K562 (cell line): ENCODE data around the gene HRH1. TPM values are rescaled to one million over a fixed set of nuclear protein-coding genes. Genes with fewer than 3 reads are reported as not detected.

Source experiments
- DPF2 ChIP-seq: fragments of 450-650 bp; IDR thresholded peaks from 2 replicates; pipeline ENCODE4 v1.6.1; 2016
- FOXJ2 ChIP-seq: fragments of 200-800 bp; sonication (Bioruptor generic); IDR thresholded peaks from 2 replicates; pipeline ENCODE4 v1.6.1; 2016; ENCODE audit warnings: missing genetic modification characterization, missing compliant biosample characterization
- GABPB1 ChIP-seq: sonication (generic); formaldehyde crosslinking; IDR thresholded peaks from 2 replicates; pipeline ENCODE4 v1.8.0; 2022; ENCODE audit warnings: mild to moderate bottlenecking, missing genetic modification reagents
- NEUROD1 ChIP-seq: fragments of 150-350 bp; IDR thresholded peaks from 2 replicates; pipeline ENCODE4 v1.6.1; 2014; ENCODE audit warnings: borderline replicate concordance, low read length, low read depth; ENCODE audit not compliant: partially characterized antibody
- NR2C2 ChIP-seq, 2 experiments: fragments of 200-800 bp in 1 of 2; sonication (Bioruptor generic) in 1 of 2; sonication (generic) in 1 of 2; formaldehyde crosslinking in 1 of 2; IDR thresholded peaks; 2 replicates each; pipeline versions ENCODE4 v1.6.1 to v1.8.0; 2016 to 2022; ENCODE audit warnings: mild to moderate bottlenecking in 1 of 2, missing compliant biosample characterization in 1 of 2, missing genetic modification characterization in 1 of 2, missing genetic modification reagents in 1 of 2
- PML ChIP-seq: IDR thresholded peaks from 2 replicates; pipeline ENCODE4 v1.6.1; 2012; ENCODE audit warnings: low read length, inconsistent platforms
- POLR2G ChIP-seq: fragments of 200-400 bp; formaldehyde crosslinking; IDR thresholded peaks from 2 replicates; pipeline ENCODE4 v1.6.1; 2017; ENCODE audit warnings: low read depth, mild to moderate bottlenecking, antibody characterized with exemption, low read length, moderate library complexity
- SAP30 ChIP-seq: fragments of 200-600 bp; sonication (generic); IDR thresholded peaks from 2 replicates; pipeline ENCODE4 v1.6.1; 2012; ENCODE audit warnings: borderline replicate concordance, low read depth, mild to moderate bottlenecking, moderate library complexity, low read length, control low read depth, inconsistent platforms; ENCODE audit not compliant: insufficient read depth, poor library complexity, severe bottlenecking
- TAF7 ChIP-seq: fragments of 450-650 bp; IDR thresholded peaks from 2 replicates; pipeline ENCODE4 v1.6.1; 2016; ENCODE audit warnings: missing genetic modification characterization, missing compliant biosample characterization
- ZNF165 ChIP-seq: fragments of 250-450 bp; sonication (Bioruptor Pico); IDR thresholded peaks from 2 replicates; pipeline ENCODE4 v1.4.0; 2020; ENCODE audit warnings: borderline replicate concordance
- polyA plus RNA-seq, 8 experiments: library from polyadenylated mRNA; depleted of rRNA in 4 of 8; stranded (reverse) in 5 of 8; unstranded in 3 of 8; fragments of >200 nt; fragmentation: Nextera tagmentation in 2 of 8; fragmentation: Illumina TruSeq in 1 of 8; extraction: Ambion mirVana in 2 of 8; extraction: Trizol in 1 of 8; gene quantifications; 2 replicates each; pipeline versions ENCODE4 v1.2.1 to v1.2.3, GENCODE V29; 2011 to 2014; ENCODE audit warnings: inconsistent platforms in 1 of 8, missing spikeins in 1 of 8
- total RNA-seq, 7 experiments: library from RNA; depleted of rRNA in 6 of 7; stranded (reverse); fragments of >200 nt in 6 of 7; fragmentation: Illumina TruSeq in 2 of 7; extraction: Trizol in 2 of 7; gene quantifications; 2 replicates each; pipeline versions ENCODE4 v1.2.1 to v1.2.3, GENCODE V29; 2011 to 2021; ENCODE audit warnings: low replicate concordance in 1 of 7
- TF ChIP-seq, protein P1 (sequence below): fragments of 200-600 bp; sonication (generic); IDR thresholded peaks from one replicate; pipeline ENCODE4 v1.6.1; 2012; ENCODE audit warnings: mild to moderate bottlenecking, low read depth, low read length, inconsistent platforms
- TF ChIP-seq, protein P2 (sequence below): sonication (generic); formaldehyde crosslinking; IDR thresholded peaks from 2 replicates; pipeline ENCODE4 v1.8.0; 2022; ENCODE audit warnings: mild to moderate bottlenecking, low read depth, missing genetic modification reagents

Gene HRH1
- total and polyA plus RNA-seq, 9 of the 15 experiments (the other 6 are each of a cell fraction or from before 2014, with no cell fraction given): 0.03 to 0.15 (median 0.06) TPM; not detected in 1

DNA sequence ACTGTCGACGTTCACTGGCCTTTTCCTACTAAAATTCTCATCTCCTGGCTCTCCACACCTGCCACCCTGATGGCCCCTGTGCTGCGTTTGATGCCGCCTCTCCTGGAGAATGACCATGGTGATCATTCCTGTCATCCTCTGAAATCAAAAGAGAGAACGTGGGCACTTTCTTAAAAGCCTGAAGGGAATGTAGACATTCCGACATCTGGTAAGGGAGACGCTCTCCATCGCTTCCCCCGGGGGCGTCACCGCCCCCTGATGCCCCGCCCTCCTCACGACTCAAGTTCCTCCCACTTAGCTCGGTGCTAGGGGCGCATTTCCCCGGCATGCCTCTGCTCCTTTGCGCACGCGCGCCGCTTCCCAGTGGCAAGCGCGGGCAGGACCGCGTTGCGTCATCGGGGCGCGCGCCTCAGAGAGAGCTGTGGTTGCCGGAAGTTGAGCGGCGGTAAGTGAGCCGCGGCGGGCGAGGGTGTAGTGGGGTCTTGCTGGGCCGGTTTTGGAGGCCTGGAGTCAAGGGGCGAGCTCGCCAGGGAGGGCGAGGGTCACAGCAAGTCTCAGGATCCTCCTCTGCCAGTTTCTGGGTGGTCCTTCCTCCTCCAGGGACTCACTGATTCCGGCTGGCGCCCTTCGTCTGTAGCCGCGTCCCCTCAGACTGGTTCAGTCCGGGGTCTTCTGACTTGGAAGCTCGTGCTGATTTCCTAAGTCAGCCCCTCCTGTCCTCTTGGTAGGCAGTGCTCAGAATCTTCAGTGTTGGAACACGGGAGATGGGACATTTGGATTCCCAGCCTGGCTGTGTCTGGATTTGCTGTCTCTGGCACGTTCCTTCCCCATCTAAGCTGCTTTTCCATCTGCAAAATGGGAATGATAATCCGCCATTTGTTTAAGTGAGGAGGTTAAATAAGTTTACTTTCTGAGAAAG lies 118.0 kb downstream of the HRH1 start, which contains the start of gene ATG7 (continued):
- TF ChIP-seq, protein P1, sequence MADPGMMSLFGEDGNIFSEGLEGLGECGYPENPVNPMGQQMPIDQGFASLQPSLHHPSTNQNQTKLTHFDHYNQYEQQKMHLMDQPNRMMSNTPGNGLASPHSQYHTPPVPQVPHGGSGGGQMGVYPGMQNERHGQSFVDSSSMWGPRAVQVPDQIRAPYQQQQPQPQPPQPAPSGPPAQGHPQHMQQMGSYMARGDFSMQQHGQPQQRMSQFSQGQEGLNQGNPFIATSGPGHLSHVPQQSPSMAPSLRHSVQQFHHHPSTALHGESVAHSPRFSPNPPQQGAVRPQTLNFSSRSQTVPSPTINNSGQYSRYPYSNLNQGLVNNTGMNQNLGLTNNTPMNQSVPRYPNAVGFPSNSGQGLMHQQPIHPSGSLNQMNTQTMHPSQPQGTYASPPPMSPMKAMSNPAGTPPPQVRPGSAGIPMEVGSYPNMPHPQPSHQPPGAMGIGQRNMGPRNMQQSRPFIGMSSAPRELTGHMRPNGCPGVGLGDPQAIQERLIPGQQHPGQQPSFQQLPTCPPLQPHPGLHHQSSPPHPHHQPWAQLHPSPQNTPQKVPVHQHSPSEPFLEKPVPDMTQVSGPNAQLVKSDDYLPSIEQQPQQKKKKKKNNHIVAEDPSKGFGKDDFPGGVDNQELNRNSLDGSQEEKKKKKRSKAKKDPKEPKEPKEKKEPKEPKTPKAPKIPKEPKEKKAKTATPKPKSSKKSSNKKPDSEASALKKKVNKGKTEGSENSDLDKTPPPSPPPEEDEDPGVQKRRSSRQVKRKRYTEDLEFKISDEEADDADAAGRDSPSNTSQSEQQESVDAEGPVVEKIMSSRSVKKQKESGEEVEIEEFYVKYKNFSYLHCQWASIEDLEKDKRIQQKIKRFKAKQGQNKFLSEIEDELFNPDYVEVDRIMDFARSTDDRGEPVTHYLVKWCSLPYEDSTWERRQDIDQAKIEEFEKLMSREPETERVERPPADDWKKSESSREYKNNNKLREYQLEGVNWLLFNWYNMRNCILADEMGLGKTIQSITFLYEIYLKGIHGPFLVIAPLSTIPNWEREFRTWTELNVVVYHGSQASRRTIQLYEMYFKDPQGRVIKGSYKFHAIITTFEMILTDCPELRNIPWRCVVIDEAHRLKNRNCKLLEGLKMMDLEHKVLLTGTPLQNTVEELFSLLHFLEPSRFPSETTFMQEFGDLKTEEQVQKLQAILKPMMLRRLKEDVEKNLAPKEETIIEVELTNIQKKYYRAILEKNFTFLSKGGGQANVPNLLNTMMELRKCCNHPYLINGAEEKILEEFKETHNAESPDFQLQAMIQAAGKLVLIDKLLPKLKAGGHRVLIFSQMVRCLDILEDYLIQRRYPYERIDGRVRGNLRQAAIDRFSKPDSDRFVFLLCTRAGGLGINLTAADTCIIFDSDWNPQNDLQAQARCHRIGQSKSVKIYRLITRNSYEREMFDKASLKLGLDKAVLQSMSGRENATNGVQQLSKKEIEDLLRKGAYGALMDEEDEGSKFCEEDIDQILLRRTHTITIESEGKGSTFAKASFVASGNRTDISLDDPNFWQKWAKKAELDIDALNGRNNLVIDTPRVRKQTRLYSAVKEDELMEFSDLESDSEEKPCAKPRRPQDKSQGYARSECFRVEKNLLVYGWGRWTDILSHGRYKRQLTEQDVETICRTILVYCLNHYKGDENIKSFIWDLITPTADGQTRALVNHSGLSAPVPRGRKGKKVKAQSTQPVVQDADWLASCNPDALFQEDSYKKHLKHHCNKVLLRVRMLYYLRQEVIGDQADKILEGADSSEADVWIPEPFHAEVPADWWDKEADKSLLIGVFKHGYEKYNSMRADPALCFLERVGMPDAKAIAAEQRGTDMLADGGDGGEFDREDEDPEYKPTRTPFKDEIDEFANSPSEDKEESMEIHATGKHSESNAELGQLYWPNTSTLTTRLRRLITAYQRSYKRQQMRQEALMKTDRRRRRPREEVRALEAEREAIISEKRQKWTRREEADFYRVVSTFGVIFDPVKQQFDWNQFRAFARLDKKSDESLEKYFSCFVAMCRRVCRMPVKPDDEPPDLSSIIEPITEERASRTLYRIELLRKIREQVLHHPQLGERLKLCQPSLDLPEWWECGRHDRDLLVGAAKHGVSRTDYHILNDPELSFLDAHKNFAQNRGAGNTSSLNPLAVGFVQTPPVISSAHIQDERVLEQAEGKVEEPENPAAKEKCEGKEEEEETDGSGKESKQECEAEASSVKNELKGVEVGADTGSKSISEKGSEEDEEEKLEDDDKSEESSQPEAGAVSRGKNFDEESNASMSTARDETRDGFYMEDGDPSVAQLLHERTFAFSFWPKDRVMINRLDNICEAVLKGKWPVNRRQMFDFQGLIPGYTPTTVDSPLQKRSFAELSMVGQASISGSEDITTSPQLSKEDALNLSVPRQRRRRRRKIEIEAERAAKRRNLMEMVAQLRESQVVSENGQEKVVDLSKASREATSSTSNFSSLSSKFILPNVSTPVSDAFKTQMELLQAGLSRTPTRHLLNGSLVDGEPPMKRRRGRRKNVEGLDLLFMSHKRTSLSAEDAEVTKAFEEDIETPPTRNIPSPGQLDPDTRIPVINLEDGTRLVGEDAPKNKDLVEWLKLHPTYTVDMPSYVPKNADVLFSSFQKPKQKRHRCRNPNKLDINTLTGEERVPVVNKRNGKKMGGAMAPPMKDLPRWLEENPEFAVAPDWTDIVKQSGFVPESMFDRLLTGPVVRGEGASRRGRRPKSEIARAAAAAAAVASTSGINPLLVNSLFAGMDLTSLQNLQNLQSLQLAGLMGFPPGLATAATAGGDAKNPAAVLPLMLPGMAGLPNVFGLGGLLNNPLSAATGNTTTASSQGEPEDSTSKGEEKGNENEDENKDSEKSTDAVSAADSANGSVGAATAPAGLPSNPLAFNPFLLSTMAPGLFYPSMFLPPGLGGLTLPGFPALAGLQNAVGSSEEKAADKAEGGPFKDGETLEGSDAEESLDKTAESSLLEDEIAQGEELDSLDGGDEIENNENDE: no peak
- peak; percentile 60 for TF ChIP-seq TAF7
- TF ChIP-seq FOXJ2 (tag): no peak
- TF ChIP-seq NR2C2 (CRISPR knock-in tag; IDR thresholded peaks at IDR 0.05): no peak
- TF ChIP-seq NR2C2 (tag; IDR thresholded peaks at IDR 0.05): peak; percentile 50
- peak; percentile 64 for TF ChIP-seq NEUROD1
- TF ChIP-seq ZNF165 (CRISPR knock-in tag): no peak
- peak; percentile 78; the same call in 1 of the 2 replicates for TF ChIP-seq PML
- no peak; the same call in 1 of the 2 replicates for TF ChIP-seq DPF2
- TF ChIP-seq SAP30: peak; percentile 93
- TF ChIP-seq POLR2G: peak; percentile 98
- TF ChIP-seq, protein P2, sequence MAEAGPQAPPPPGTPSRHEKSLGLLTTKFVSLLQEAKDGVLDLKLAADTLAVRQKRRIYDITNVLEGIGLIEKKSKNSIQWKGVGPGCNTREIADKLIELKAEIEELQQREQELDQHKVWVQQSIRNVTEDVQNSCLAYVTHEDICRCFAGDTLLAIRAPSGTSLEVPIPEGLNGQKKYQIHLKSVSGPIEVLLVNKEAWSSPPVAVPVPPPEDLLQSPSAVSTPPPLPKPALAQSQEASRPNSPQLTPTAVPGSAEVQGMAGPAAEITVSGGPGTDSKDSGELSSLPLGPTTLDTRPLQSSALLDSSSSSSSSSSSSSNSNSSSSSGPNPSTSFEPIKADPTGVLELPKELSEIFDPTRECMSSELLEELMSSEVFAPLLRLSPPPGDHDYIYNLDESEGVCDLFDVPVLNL (CRISPR knock-in tag): peak; percentile 51; the same call in 1 of the 2 replicates
- TF ChIP-seq GABPB1 (CRISPR knock-in tag): peak; percentile 92
